Heart left ventricle (tissue), 16 donors: Measurements from ENCODE around the gene PROZ. TPM values are rescaled to one million over a fixed set of nuclear protein-coding genes. Genes with fewer than 3 reads are reported as not detected.

Experiments used
- ATAC-seq, 4 donors: fragments of 200-7000 bp; cut with Tn5 transposase; one replicate each; pipeline ENCODE4 v1.9.1; 2020 to 2022; ENCODE audit warnings: moderate library complexity in 4 of 4, mild to moderate bottlenecking in 3 of 4, moderate number of reproducible peaks in 1 of 4
- DNase-seq, 5 donors: peaks; one replicate each; pipeline ENCODE4 v3.0.0-alpha.2; 2020
- H3K27ac ChIP-seq, 12 donors: fragments of 200-600 bp; sonication (generic) in 4 of 12; one replicate each; pipeline versions ENCODE4 v1.5.0 to v1.8.0; 2016 to 2022; ENCODE audit warnings: mild to moderate bottlenecking in 2 of 12
- H3K27me3 ChIP-seq, 9 donors: fragments of 200-600 bp; sonication (generic) in 2 of 9; one replicate each; pipeline versions ENCODE4 v1.5.1 to v1.8.0; 2016 to 2022; ENCODE audit warnings: mild to moderate bottlenecking in 3 of 9
- H3K36me3 ChIP-seq, 9 donors: fragments of 200-600 bp; sonication (generic) in 2 of 9; one replicate each; pipeline versions ENCODE4 v1.5.0 to v1.8.0; 2018 to 2022; ENCODE audit warnings: mild to moderate bottlenecking in 2 of 9
- H3K4me1 ChIP-seq, 12 donors: fragments of 200-600 bp; sonication (generic) in 4 of 12; one replicate each; pipeline versions ENCODE4 v1.5.0 to v1.8.0; 2016 to 2022; ENCODE audit warnings: mild to moderate bottlenecking in 3 of 12
- H3K4me3 ChIP-seq, 12 donors: fragments of 200-600 bp; sonication (generic) in 4 of 12; one replicate each; pipeline versions ENCODE4 v1.5.0 to v1.8.0; 2017 to 2022; ENCODE audit warnings: mild to moderate bottlenecking in 9 of 12, moderate library complexity in 4 of 12
- H3K9me3 ChIP-seq, 12 donors: fragments of 200-600 bp; sonication (generic) in 4 of 12; one replicate each; pipeline versions ENCODE4 v1.5.0 to v1.8.0; 2016 to 2022; ENCODE audit warnings: mild to moderate bottlenecking in 1 of 12
- CTCF ChIP-seq, 12 donors: fragments of 200-600 bp; sonication (generic) in 4 of 12; IDR thresholded peaks; one replicate each; pipeline versions ENCODE4 v1.5.0 to v1.8.0; 2018 to 2022; ENCODE audit warnings: antibody characterized with exemption in 12 of 12, mild to moderate bottlenecking in 5 of 12
- POLR2A ChIP-seq, 2 donors: fragments of 450-650 bp; IDR thresholded peaks; one replicate each; pipeline ENCODE4 v1.6.1; 2017; ENCODE audit warnings: antibody characterized with exemption in 2 of 2, mild to moderate bottlenecking in 2 of 2, moderate library complexity in 2 of 2
- WGBS, 4 donors: extraction: QIAGEN DNeasy Blood & Tissue Kit in 2 of 4; methylation state at CpG; one replicate each; pipeline versions ENCODE4 v1.1.5 to v1.1.7; 2013 to 2018; 5-methylcytosine and 5-hydroxymethylcytosine counted together
- intact Hi-C, 10 donors: fragments of 100-400 bp; cut with DNase I; formaldehyde crosslinking; loops; one replicate each; pipeline versions ENCODE4 v1.11.1 to v1.14.2; 2022
- polyA plus RNA-seq, 2 donors: library from polyadenylated mRNA; stranded (reverse); fragments of 200-250 nt; gene quantifications; one replicate each; pipeline ENCODE4 v1.2.3, GENCODE V29; 2013
- total RNA-seq, 9 donors: library from RNA; depleted of rRNA in 2 of 9; stranded (reverse); fragments of >200 nt in 2 of 9; fragmentation: NEBNext Ultra II Directional in 3 of 9; extraction: Animal tissue kit (Norgen Biotek cat#: 25700) in 3 of 9; gene quantifications; one replicate each; pipeline versions ENCODE4 v1.1.0 to v1.2.4, GENCODE V29; 2016 to 2023
- donor health status: ischemic (EF 13 %, LVEDD 7.1; RV severe dilation, severe dysfunction).
- donor health status: healthy with polysubstance abuse.
- donor health status: DM: no; HTN: yes; CAD: no.
- donor health status: DM: no; HTN: no; CAD: no.
- donor health status: ischemic (EF 25% LVEDD 6.9; RV normal size, moderate dysfunction).
- donor health status: ischemic (EF 25% LVEDD 5.7; RV mildly dilated, moderate dysfunction).
- donor health status: healthy.
- donor health status: DM: yes; HTN: yes; CAD: no.
- donor health status: ischemic (EF 35%, LVEDD 5.7; RV mildly dilated, moderate dysfunction).
- donor health status: nonischemic (EF 11% LVEDD 7.7; RV severe dilation, severe dysfunction).
- donor health status: DM: yes; HTN: yes; CAD: no.
- donor health status: PGD.
- donor health status: ischemic (EF 29% LVEDD 5.4; RV normal size, mild dysfunction).
- donor health status: nonischemic (EF 23%, LVEDD 6.1; RV moderate dilation, normal function).

PROZ gene
- total and polyA plus RNA-seq, 11 donors, result not detected

- intact Hi-C loops, result loop anchor here in 3 of 10 donors (5.0 to 10.0 kb wide), 3 partner anchors 45 to 50 kb away; partner anchors contain the start of genes CUL4A (in 2 of the 3) and PCID2 (in 2 of the 3)
- no peak for DNase-seq
- H3K36me3 ChIP-seq, result no peaks in the 10 kb centered on the region
- peaks cover 3 to 17% (median 13%) of the 10 kb centered on the region in 12 donors for H3K4me1 ChIP-seq
- H3K4me3 ChIP-seq, result no peak overlapping the region
- ATAC-seq, result no peak
- TF ChIP-seq CTCF (IDR thresholded peaks at IDR 0.05), result no peak
- no peak for TF ChIP-seq POLR2A (IDR thresholded peaks at IDR 0.05)
- H3K27ac ChIP-seq, result no peak overlapping the region
- H3K27me3 ChIP-seq, result peaks cover 0 to 22% (median 8%) of the 10 kb centered on the region in 9 donors
- no peaks in the 10 kb centered on the region for H3K9me3 ChIP-seq
- WGBS, 4 donors, result 55 to 70% (median 61%) methylated on average over 12 of the region's 12 CpGs
Measured at GRCh38 chr13:113157206-113157928, 1.1 kb upstream of the PROZ start.

- H3K9me3 ChIP-seq, result no peaks in the 10 kb centered on the region
- H3K36me3 ChIP-seq, result no peaks in the 10 kb centered on the region
- ATAC-seq, result no peak
- no peak for TF ChIP-seq CTCF (IDR thresholded peaks at IDR 0.05)
- WGBS, 4 donors, result 58 to 78% (median 74%) methylated on average over 3 to 7 of the region's 7 CpGs
- H3K4me3 ChIP-seq, result no peak overlapping the region
- no peak overlapping the region for H3K27ac ChIP-seq
- peaks cover 0 to 5% (median 1%) of the 10 kb centered on the region in 12 donors for H3K4me1 ChIP-seq
- no peak for DNase-seq
- intact Hi-C loops, result loop anchor here in 3 of 10 donors (5.0 to 10.0 kb wide), 3 partner anchors 43 to 48 kb away; partner anchors contain the start of genes CUL4A (in 2 of the 3) and PCID2 (in 2 of the 3)
- H3K27me3 ChIP-seq, result peaks cover 0 to 24% (median 12%) of the 10 kb centered on the region in 9 donors
Measured at GRCh38 chr13:113158946-113159345, 498 bp downstream of the PROZ start.

GRCh38 chr13:113159701-113160100, 1.3 kb downstream of the PROZ start:
- no peak overlapping the region for H3K27ac ChIP-seq
- WGBS, 4 donors, result 76 to 86% (median 85%) methylated on average over 20 of the region's 20 CpGs
- intact Hi-C loops, result loop anchor here in 3 of 10 donors (5.0 to 10.0 kb wide), 3 partner anchors 43 to 48 kb away; partner anchors contain the start of genes CUL4A (in 2 of the 3) and PCID2 (in 2 of the 3)
- TF ChIP-seq POLR2A (IDR thresholded peaks at IDR 0.05), result no peak
- no peak for TF ChIP-seq CTCF (IDR thresholded peaks at IDR 0.05)
- DNase-seq (no peak), ATAC-seq (no peak)
- peaks cover 0 to 3% (median 0%) of the 10 kb centered on the region in 12 donors for H3K4me1 ChIP-seq
- no peaks in the 10 kb centered on the region for H3K9me3 ChIP-seq
- H3K4me3 ChIP-seq, result no peak overlapping the region
- H3K36me3 ChIP-seq, result no peaks in the 10 kb centered on the region
- peaks cover 0 to 24% (median 12%) of the 10 kb centered on the region in 9 donors for H3K27me3 ChIP-seq

DNA sequence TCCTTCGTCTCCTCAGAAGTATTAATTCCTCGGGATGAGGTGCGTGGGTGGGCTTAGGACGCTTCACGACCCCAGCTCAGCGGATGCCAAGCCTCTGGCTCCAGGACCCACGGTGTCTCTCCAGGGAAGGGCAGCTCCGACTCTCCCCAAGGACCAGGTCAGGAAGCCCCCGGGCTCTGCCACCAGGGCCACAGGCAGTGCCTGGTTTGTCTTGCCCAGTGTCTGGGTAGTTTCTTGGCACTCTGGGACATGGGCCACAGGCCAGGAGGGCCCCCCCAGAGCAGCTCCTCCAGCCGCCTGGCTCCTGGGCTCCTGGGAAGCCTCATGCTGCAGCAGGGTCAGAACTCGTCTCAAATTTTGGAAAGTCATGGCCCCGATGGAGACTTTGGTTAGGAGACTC, 2.5 kb downstream of the PROZ start:
- Histone ChIP-seq H3K27me3 (peaks cover 0 to 24% (median 12%) of the 10 kb centered on the region in 9 donors), H3K9me3 (no peaks in the 10 kb centered on the region), H3K36me3 (no peaks in the 10 kb centered on the region), H3K4me3 (no peak overlapping the region), H3K27ac (no peak overlapping the region), H3K4me1 (peaks cover 0 to 3% (median 0%) of the 10 kb centered on the region in 12 donors)
- TF ChIP-seq POLR2A (IDR thresholded peaks at IDR 0.05) (no peak), CTCF (IDR thresholded peaks at IDR 0.05) (no peak)
- intact Hi-C loops, result no loop called here
- ATAC-seq, result no peak
- WGBS, 4 donors, result 65 to 77% (median 71%) methylated on average over 12 of the region's 12 CpGs
- no peak for DNase-seq
